ENCODE measurements around the gene EBF4. TPM values are rescaled to one million over a fixed set of nuclear protein-coding genes. Genes with fewer than 3 reads are reported as not detected.
A peak's percentile ranks its signal among the peaks of the same experiment; 100 is the strongest.

The EBF4 gene
- total and polyA plus RNA-seq, 2 donors (not counting 1 experiment from before 2014, with no cell fraction given) = 0.81 to 5.0 TPM

DNA sequence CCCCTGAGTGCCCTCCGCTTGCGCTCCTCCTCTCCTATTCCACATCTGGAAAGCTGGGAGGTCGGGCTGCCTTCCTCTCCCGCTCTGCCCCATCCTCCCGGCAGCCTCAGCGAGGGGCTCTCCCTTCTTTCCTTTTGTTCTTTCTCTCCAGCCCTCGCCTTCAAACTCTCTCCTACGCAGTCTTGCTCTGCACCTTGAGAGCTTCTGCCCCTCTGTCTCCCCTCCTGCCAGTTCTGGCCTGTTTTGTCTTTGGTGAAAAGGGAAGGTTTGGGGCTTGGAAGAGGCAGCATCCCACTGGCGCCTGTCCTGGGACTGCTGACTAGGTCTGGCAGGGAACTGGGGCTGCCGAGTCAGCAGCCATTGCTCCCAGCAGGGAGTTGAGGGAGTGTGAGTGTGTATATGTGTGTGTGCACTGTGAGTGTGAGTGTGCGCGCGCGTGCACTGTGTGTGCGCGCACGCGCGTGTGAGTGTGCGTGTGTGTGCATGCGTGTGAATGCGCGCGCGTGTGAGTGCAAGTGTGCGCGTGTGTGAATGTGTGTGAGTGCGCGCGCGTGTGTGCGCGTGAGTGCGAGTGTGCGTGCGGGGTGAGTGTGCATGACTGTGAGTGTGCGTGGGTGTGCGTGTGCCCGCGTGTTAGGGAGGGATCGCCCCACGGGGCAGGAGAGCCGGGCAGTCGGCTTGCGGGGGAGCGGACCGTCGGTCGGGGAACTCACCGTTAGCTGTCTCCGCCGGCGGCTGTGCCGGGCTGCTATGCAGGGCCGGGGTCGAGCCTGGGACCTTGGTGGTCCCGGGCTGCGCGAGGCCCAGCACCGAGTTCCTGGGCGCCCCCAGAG lies 107.3 kb downstream of the EBF4 start:
- intact Hi-C loops (cut with micrococcal nuclease) = no loop called here
- peak overlapping the region; percentile 16 for H3K27ac Mint-ChIP-seq
- ChIA-PET POLR2A (no interaction called here), CTCF (interaction anchor here (0.6 kb wide), 1 partner anchor 263 kb away, joined by 3 read pairs; no protein-coding TSS in a partner anchor)
- Histone ChIP-seq H3K36me3 (replicated peaks in 1 of 2; ENCODE audit: control extremely low read depth in 1 of 2, control insufficient read depth in 1 of 2, extremely low read depth in 1 of 2, insufficient read depth in 2 of 2, low read length in 1 of 2) (no peaks in the 10 kb centered on the region), H3K27me3 (replicated peaks in 1 of 4; ENCODE audit: control extremely low read depth in 1 of 4, control insufficient read depth in 3 of 4, insufficient read depth in 4 of 4, low read length in 3 of 4) (peaks cover 0 to 50% (median 12%) of the 10 kb centered on the region in 4 experiments), H3K27ac (ENCODE audit: low read length in 2 of 2) (no peak overlapping the region), H3K79me2 (ENCODE audit: control insufficient read depth, insufficient read depth, low read length) (no peaks in the 10 kb centered on the region), H3K4me1 (ENCODE audit: control insufficient read depth in 2 of 2, insufficient read depth in 2 of 2, low read length in 2 of 2) (peaks cover 22 to 26% of the 10 kb centered on the region in 2 donors), H3K4me3 (ENCODE audit: control extremely low read depth in 1 of 5, extremely low read depth in 1 of 5, insufficient read depth in 1 of 5, low read depth in 2 of 5, low read length in 4 of 5) (peak overlapping the region; percentile 13 to 47 (median 29)), H3K9ac (ENCODE audit: low read length) (peak overlapping the region; percentile 32), H2AFZ (ENCODE audit: insufficient read depth, low read depth, low read length, poor library complexity, severe bottlenecking) (peak overlapping the region; percentile 76), H3K4me2 (replicated peaks; ENCODE audit: low read depth, low read length, poor library complexity, severe bottlenecking) (peak overlapping the region; percentile 75), H3K9me3 (ENCODE audit: control extremely low read depth in 1 of 3, control insufficient read depth in 2 of 3, insufficient read depth in 1 of 3, low read length in 2 of 3) (peaks cover 0 to 15% (median 0%) of the 10 kb centered on the region in 3 donors), H4K20me1 (ENCODE audit: control insufficient read depth, insufficient read depth, low read length, poor library complexity, severe bottlenecking) (no peaks in the 10 kb centered on the region)
- 7% methylated on average over 58 of the region's 61 CpGs for WGBS (ENCODE audit: insufficient coverage)
- H3K4me3 Mint-ChIP-seq = peak overlapping the region; percentile 95
- H3K4me1 Mint-ChIP-seq = peaks cover 32% of the 10 kb centered on the region
- TF ChIP-seq, protein P1, sequence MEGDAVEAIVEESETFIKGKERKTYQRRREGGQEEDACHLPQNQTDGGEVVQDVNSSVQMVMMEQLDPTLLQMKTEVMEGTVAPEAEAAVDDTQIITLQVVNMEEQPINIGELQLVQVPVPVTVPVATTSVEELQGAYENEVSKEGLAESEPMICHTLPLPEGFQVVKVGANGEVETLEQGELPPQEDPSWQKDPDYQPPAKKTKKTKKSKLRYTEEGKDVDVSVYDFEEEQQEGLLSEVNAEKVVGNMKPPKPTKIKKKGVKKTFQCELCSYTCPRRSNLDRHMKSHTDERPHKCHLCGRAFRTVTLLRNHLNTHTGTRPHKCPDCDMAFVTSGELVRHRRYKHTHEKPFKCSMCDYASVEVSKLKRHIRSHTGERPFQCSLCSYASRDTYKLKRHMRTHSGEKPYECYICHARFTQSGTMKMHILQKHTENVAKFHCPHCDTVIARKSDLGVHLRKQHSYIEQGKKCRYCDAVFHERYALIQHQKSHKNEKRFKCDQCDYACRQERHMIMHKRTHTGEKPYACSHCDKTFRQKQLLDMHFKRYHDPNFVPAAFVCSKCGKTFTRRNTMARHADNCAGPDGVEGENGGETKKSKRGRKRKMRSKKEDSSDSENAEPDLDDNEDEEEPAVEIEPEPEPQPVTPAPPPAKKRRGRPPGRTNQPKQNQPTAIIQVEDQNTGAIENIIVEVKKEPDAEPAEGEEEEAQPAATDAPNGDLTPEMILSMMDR (IDR thresholded peaks at IDR 0.05) = no peak
- TF ChIP-seq EZH2 (IDR thresholded peaks at IDR 0.05; ENCODE audit: borderline replicate concordance, insufficient read depth, low read depth, low read length, poor library complexity, severe bottlenecking) = no peak
- DNase-seq (no peak), ATAC-seq (ENCODE audit: low read depth) (peak; percentile 19)
- peaks cover 57% of the 10 kb centered on the region for H3K27me3 Mint-ChIP-seq
- H3K9me3 Mint-ChIP-seq (ENCODE audit: insufficient read depth) = no peaks in the 10 kb centered on the region
